GF-D8 (cell line): ENCODE measurements around the gene CD40.
"Not testable (repeated sequence)": the region's sequence is repeated elsewhere in the genome, so short reads cannot be mapped to it uniquely, and the experiment has no call there.

Experiments
- DNase-seq: peaks from one replicate; lab custom pipeline; 2025; lab: John Stamatoyannopoulos, UW

CD40 gene

DNA sequence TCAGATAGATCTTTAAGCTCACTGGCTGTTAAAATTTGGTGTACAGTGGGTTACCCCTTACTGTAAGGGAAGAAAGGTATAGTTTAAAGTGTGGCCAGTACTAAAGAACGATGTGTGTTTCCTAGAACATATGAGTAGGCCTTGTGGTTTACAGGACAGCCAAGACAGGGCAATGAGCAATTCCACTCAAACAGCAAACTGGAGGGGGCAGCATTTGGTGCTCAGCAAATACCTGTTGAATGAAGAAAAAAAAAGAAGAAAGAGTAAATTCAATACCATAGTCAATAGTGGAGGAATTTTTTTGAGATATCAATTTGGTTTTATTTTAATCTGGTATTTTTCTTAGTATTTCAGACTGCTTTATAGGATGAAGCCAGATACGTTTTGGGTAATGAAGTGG is 24.6 kb upstream of the CD40 start:
- no peak for DNase-seq

DNA sequence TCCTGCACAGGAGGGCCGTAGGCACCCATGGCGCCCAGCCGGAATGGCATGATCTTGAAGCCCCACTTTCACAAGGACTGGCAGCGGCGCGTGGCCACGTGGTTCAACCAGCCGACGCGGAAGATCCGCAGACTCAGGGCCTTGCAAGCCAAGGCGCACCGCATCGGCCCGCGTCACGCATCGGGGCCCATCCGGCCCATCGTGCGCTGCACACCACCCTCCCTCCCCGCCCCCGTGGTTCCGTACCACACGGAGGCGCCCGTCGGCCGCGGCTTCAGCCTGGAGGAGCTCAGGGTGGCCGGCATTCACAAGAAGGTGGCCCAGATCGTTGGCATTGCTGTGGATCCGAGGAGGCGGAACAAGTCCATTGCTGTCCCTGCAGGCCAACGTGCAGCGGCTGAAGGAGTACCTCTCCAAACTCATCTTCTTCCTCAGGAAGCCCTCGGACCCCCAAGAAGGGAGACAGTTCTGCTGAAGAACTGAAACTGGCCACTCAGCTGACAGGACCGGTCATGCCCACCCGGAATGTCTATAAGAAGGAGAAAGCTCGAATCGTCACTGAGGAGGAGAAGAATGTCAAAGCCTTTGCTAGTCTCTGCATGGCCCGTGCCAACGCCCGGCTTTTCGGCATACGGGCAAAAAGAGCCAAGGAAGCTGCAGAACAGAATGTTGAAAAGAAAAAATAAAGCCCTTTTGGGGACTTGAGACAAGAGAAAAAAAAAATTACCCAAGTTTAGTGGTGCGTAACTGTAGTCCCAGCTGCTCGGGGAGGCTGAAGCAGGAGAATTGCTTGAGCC is 18.4 kb upstream of the CD40 start:
- DNase-seq: no peak

DNA sequence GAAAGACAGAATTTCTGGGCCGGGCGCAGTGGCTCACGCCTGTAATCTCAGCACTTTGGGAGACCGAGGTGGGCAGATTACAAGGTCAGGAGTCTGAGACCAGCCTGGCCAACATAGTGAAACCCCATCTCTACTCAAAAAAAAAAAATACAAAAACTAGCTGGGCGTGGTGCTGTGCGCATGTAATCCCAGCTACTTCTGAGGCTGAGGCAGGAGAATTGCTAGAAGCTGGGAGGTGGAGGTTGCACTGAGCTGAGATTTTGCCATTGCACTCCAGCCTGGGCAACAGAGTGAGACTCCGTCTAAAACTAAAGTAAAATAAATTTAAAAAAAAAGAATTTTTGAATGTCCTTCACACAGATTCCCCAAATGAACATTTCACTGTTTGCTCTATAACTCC is 17.7 kb upstream of the CD40 start:
- DNase-seq: not testable (repeated sequence)

DNA sequence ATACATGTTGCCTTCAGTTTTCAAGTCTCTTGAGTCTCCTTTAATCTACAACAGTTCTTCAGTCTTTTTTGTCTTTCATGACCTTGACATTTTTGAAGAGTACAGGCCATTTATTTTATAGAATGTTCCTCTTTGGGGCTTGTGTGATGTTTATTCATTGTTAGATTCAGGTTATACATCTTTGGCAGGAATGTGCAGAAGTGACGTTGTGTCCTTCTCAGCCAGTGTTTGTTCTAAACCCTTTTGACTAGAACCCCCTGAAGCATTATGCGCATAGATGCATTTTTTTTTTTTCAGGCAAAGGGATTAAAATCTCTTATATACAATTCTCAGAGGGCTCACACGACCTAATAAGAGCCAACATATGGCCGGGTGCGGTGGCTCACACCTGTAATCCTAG is 17.1 kb upstream of the CD40 start:
- no peak for DNase-seq

DNA sequence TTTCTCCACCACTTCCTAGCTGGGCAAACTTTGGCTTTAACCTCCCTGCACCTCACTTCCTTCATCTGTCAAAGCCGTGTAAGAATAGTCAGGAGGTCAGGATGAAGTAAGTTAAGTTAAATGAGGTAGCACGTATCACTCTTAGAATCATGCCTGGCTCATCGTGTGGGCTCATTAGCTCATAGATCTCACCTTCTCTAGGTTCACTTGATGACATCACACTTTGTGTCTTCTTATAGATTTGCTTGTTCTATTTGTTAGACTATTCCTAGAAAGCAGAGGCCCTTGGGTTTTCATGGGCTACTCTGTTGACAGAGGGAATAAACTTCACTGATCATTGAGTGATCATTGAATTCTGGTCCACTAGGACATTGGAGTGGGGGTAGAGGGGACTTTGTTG is 16.2 kb upstream of the CD40 start:
- no peak for DNase-seq

DNA sequence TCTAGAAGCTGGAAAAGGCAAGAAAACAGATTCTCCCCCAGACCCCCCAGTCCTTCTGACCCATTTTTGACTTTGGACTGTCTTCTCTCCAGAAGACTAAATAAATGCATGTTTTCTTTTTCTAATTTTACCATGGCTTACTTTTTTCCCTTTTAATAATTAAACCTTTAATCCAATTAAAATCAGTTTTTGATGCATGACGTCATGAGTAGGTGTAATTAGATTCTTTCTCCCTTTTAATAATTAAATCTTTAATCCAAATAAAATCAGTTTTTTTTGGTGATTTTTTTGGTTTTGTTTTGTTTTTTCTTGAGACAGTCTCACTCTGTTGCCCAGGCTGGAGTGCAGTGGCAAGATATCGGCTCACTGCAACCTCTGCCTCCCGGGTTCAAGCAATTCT is 15.2 kb upstream of the CD40 start:
- no peak for DNase-seq

DNA sequence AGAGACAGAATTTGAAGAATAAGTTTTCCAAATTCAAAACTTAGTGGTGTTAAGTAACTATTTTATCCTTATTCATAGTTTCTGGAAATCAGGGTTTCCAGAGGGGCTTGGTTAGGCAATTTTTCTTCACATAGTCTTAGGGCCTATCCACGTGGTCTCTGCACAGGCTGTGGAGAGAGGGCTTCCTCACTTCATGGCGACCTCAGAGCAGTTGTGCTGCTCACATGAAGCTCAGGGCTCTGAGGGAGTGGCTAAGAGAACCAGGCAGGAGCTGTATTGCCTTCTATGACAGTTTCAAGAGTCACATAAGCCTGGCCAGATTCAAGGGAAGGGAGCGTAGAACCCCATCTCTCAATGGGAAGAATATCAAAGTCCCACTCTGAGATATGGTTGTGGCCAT is 13.9 kb upstream of the CD40 start:
- no peak for DNase-seq

DNA sequence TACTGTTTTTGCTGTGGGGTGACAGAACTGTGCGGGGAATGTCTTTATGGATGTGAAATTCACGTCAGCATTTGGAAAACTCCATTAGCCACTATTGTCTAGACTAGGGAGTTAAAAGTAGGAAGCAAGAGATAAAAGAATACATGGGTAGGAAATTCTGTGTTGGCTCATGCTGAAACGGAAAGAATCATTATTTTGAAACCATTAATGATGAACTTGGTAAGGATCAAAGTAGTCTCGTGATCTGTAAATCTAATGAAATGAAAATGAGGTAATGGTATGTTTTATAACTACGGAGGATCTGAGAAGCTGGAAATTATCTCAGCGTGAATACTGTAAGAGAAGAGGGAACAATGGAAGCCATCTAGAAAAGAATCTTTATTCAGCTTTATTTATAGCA is 11.1 kb upstream of the CD40 start:
- DNase-seq: no peak

DNA sequence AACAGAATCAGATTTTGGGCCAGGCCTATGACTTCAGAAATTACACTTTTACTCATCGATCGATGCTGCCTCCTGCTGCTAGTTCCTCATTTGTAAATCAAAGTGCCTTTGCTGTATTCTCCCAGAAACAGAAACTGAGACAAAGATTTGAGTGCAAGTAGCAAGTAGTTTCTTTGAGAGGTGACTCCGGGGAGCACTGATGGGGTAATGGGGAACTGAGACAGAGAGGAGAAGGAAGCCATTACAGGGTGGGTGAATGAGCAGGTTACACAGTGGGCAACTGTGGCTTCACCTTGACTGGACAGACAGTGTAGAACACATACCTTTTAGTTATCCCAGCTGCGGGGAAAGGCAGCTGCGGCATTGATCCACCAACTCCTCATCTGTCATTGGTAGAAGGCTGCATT is 9.7 kb upstream of the CD40 start:
- no peak for DNase-seq

DNA sequence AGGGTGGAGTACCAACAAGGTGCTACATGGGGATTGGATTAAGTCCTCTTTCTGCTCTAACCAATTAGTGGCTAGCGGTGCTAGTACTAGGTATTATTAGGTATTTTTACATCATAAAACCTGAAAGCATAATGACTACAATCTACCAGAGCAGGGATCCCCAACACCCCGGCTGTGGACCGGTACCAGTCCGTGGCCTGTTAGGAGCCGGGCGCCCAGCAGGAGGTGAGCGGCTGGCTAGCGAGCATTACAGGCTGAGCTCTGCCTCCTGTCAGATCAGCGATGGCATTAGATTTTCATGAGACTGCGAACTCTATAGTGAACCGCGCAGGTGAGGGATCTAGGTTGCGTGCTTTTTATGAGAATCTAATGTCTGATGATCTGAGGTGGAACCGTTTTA is 9.1 kb upstream of the CD40 start:
- DNase-seq: no peak

DNA sequence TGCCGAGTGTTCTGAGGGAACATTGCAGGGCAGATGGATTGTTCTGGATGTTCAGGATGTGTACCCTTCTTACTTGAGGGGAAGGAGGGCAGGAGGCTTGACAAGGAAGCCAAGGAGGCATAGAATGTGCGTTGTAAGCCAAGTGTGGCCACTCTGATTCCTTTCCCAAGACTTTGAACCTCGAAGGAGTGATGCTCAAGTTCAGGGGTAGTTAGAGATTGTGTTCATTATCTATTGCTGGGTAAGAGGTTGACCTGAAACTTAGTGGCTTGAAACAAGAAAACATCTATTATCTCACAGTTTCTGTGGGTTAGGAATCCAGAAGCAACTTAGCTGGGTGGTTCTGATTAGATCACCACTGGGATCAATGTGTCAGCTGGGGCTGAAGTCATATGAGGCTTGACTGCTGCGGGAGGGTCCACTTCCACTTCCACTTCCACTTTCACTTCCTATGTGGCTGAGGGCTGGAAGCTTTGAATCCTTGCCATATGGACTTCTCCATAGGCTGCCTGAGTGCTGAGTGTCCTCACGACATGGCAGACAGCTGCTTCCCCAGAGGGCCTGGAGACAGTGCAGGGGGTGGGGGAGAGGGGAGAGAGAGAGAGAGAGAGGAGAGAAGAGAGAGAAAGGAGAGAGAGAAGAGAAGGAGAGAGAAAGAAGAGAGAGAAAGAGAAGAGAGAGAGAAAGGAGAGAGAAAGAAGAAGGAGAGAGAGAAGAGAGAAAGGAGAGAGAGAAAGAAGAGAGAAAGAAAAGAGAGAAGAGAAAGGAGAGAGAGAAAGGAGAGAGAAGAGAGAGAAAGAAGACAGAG is 6.9 kb upstream of the CD40 start:
- DNase-seq: no peak

DNA sequence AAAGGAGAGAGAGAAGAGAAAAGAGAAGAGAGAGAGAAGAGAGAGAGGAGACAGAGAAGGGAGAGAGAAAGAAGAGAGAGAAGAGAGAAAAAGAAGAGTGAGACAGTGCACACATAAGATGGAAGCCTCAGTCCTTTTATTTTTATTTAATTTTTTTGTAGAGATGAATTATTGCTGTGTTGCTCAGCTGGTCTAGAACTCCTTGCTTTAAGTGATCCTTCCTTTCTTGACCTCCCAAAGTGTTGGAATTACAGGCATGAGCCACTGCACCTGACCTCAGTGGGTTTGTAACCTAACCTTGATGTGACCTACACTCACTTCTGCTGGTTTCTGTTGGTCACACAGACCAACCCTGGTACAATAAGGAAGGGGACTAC is 6.3 kb upstream of the CD40 start:
- DNase-seq: no peak

DNA sequence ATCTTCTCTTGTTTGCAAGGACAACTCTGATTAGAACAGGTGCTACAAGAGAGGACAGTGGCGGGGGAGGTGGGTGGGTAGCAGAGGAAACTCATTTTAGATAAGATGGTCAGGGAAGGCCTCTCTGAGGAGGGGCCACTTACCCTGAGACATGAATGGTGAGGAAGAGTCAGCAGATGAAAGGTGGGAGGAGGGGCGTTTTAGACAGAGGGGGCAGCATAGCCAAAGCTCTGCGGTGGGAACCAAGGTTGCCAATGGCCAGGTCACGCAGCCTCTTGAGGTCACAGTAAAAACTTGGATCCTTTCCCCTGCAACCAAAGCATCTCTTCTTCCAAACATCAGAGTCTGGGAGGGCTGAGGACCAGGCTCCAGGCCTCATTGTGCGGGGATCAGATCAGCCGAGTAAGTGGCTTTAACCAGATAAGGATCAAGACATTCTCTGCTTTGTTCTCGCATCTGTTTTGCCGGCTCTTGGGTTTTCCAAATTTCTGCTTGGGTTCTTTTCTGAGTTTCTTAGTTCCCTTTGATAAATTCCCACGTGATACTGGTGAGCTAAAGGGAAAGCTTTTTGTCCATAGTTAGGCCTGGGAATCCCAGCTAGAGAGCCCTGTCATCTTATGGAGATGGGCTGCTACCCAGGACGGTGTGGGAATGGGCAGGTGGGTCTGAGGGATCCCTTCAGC is 5.5 kb upstream of the CD40 start:
- no peak for DNase-seq

DNA sequence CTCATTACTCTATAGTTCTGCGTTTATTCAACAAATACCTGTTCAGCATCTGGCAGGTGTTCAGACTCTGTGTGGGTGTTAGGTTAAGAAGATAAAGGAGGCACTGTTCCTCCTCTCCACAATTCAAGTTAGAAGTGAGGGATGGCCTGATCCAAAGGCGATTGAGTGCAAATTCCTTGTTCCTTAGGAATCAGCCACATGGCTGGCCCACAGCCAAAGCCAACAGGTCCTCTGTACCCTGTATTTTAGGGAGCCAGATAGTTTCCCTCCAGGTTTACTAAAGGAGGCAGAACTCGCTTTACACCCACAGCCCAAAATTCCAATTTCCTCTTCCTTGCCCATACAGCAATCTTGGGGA is 5.0 kb upstream of the CD40 start:
- no peak for DNase-seq

DNA sequence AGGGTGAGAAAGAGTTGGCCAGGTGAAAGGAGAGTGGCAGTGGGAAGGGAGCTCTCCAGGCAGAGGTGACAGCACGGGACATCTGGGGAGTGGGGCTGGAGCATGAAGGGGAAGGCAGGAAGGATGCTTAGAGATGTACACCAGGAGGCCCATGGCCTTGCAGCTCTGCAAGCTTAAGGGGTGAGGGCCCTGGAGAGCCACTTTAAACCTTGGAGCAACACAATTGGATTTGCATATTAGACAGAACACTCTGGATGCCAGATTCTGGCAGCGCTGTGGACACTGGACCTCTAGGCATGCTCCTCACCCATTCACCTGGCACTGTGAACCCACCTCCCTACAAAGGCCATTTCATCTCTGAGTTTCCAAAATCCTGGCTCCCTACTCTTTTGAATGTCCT is 3.7 kb upstream of the CD40 start:
- no peak for DNase-seq

DNA sequence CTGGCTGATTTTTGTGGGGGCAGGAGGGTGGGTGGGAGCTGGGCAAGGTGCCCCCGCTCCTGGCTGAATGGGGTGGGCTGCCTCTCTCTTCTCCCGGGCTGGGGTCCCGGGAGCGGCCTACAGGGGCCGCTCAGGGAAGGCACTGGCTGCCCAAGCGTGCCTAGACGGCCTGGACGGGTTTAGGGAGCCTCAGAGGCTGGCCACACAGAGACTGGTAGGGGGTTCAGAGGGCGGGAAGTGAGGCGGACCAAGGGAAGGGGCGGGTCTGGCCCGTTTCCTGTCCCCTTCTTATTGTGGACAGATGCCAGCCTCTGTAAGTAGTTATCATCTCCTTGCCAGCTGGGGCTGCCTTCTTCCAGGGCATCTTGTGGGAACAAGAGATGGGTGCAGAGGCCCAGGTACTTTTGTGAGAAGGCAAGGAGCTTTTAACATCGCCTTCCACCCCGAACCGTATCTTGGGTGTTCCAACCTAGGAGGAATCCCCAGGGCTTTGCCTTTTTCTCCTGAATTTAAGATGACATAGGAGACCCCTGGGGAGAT is 437 bp downstream of the CD40 start:
- DNase-seq: no peak

DNA sequence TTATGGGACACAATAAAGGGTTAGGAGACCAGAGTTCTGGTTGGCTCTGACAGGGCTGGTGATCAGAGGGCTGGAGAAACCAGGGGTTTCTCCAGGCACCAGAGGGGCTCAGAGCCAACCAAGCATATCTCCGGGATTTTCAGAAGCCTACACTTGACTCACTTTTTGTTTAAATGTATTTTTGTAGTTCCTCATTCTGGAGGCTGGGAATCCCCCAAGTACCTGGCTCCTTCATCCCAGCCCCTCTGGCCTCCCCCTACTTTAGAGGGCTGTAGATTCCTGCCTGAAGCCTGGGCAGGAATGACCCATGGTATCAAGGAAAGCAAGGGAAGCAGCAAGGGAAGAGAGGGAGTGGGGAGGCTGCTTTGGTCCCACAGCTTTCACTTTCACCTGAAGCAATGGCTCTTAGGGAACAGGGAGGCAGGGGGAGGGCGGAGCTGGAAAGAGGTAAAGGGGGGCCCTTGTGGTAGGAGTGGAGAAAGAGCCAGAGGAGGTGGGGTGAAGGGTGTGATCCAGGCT is 973 bp downstream of the CD40 start:
- no peak for DNase-seq

DNA sequence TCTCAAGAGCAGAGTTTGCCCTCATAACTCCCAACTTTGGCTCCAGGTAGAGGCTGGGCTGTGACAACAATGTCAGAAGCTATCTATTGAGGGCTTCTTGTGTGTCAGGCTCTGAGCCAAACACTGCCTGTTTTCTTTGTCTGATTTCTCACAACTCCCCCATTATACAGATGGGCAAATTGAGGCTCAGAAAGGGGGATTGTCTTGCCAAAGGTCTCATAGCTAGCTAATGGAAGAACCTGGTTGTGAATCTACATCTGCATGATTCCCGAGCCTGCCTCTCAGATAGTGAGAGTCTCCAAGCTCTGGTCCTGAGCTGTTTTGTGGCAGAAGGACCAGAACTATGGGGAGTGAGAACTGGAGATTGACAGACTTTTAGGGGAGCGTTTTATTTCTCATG is 1.4 kb downstream of the CD40 start:
- no peak for DNase-seq

DNA sequence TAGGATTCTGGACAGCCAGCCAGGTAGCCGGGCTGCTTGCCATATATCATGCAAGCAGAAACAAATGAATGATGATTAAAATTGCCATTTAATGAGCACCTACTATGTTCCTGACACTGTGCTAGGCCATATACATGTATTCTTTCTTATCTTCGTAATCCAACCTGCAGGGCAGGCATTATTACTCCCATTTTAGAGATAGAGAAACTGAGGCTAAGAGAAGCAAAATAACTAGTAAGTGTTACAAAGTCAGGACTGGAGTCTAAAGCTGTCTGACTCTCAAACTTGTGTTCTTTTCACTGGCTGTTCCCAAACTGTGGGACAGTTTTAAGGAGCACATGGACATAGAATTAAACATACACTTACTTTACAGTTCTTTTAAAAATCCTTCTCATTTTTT is 2.0 kb downstream of the CD40 start:
- no peak for DNase-seq

DNA sequence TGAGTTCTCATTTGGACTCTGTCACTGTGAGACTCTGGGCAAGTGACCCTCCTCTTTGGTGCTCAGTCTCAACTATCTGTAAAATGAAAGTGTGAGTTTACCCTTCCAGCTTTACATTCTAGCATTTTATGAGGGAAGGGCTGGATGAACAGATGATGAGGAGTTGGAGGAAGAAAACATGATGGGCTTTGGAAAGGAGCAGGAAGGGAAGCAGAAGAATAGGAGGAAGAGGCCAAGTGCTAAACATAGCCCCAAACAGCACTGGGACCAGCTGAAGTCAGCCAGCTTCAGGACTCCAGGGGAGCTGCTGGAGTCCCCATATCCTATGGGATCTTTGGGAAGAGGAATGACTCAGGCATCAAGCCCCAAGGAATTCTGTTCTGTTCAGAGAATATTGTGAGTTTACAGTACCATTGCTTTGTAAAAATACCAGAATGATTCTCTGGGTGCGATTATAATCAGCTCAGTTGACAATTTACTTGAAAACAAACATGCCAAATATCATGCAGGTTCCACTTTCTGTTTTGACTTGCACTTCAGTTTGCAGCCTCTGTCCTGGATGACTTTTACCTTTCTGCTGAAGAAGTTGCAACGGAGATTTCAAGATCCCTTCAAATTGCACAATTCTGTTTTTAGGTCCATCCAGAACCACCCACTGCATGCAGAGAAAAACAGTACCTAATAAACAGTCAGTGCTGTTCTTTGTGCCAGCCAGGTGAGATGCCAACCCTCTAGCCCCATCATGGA is 3.2 kb downstream of the CD40 start:
- no peak for DNase-seq

DNA sequence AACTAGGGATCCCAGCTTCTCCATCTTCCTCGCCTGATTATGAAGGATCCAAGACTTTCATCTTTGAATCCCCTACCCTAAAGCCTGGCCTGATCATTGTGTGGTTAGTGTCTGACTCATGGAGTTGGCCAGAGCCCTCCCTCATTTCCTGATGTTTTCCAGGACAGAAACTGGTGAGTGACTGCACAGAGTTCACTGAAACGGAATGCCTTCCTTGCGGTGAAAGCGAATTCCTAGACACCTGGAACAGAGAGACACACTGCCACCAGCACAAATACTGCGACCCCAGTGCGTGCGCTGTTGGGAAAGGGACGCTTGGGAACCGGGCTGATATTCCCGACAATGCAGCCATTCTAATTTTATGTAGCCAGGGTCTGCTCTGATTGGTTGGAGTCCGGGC is 4.0 kb downstream of the CD40 start:
- no peak for DNase-seq
